Activated T-helper 17 cell treated with anti-CD3 and anti-CD28 coated beads, Interleukin-2, amount 50 U/mL, for 72 hours (primary cell): ENCODE measurements around the gene INPP5A. TPM values are rescaled to one million over a fixed set of nuclear protein-coding genes. Genes with fewer than 3 reads are reported as not detected.
"Not testable (repeated sequence)": the region's sequence is repeated elsewhere in the genome, so short reads cannot be mapped to it uniquely, and the experiment has no call there.

ENCODE experiments used
- ATAC-seq: fragments of 150-1000 bp; cut with Tn5 transposase; replicated peaks from 2 replicates; pipeline ENCODE4 v1.10.0; 2021; ENCODE audit warnings: mild to moderate bottlenecking, moderate library complexity
- H3K27ac Mint-ChIP-seq: one replicate; pipeline ENCODE4 v1.8.0; 2022; ENCODE audit warnings: mixed read lengths
- H3K27me3 Mint-ChIP-seq: one replicate; pipeline ENCODE4 v1.8.0; 2022; ENCODE audit warnings: mixed read lengths
- H3K36me3 Mint-ChIP-seq: one replicate; pipeline ENCODE4 v1.8.0; 2022; ENCODE audit warnings: low read depth, mild to moderate bottlenecking, mixed read lengths
- H3K4me1 Mint-ChIP-seq: one replicate; pipeline ENCODE4 v1.8.0; 2022; ENCODE audit warnings: mixed read lengths
- H3K4me3 Mint-ChIP-seq: one replicate; pipeline ENCODE4 v1.8.0; 2022; ENCODE audit warnings: mild to moderate bottlenecking, mixed read lengths
- H3K9me3 Mint-ChIP-seq: one replicate; pipeline ENCODE4 v1.8.0; 2022; ENCODE audit warnings: mixed read lengths
- total RNA-seq, 2 donors: library from RNA; stranded (reverse); gene quantifications; one replicate each; pipeline ENCODE4 v1.2.3, GENCODE V29; 2022

The INPP5A gene
- total RNA-seq, 2 donors from 2014 or later = 4.3 to 5.6 TPM

DNA sequence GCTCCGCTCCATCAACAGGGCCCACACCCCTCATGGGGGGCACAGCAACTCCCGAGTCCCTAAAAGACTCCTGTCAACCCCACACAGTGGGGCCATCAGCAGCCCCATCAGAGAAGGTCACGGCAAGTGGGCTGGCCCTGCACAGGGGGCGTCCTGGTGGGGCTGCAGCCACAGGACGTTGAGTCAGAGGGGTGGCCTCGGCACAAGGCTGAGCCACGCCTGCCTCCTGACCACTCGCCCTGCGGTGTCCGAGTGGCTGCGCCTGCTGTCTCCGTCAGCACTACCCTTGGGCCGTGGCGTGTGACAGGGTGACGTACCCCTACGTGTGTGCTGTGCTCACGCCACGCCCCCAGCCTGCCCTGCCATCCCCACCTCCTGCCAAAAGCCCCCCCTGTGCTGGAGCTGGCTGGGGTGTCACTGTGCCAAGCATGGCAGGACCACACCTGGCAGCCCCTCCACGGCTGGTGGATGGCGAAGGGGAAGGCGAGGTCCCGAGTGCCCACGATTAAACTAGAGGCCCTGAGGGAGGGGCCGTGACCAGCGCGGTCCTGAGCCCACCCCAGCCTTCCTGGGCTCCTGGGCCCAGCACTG lies 274.4 kb downstream of the INPP5A start:
- H3K9me3 Mint-ChIP-seq = no peaks in the 10 kb centered on the region
- H3K36me3 Mint-ChIP-seq = no peaks in the 10 kb centered on the region
- no peaks in the 10 kb centered on the region for H3K4me1 Mint-ChIP-seq
- no peak for ATAC-seq
- no peak overlapping the region for H3K27ac Mint-ChIP-seq
- peaks cover 15% of the 10 kb centered on the region for H3K27me3 Mint-ChIP-seq
- no peak overlapping the region for H3K4me3 Mint-ChIP-seq

DNA sequence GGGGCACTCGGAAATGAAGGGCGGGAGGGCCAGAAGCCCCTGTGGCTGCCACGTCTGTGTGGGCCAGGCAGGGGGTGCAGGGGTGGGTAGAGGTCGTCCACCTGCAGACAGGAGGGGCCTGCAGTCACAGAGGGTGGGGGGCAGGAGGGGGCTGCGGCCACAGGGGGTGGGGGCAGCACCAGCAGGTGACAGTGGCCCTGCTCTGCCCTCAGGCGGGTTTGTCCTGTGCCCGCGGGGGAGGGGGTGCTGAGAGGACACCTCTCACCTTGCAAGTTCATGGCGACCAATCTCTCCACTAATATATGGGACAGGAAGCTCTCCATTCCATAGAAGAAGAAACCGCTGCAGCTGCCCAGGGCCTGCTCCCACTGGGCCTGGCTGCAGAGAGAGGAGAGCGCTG lies 274.9 kb downstream of the INPP5A start:
- no peaks in the 10 kb centered on the region for H3K9me3 Mint-ChIP-seq
- no peak overlapping the region for H3K27ac Mint-ChIP-seq
- no peak overlapping the region for H3K4me3 Mint-ChIP-seq
- no peaks in the 10 kb centered on the region for H3K4me1 Mint-ChIP-seq
- peaks cover 20% of the 10 kb centered on the region for H3K27me3 Mint-ChIP-seq
- ATAC-seq = no peak
- H3K36me3 Mint-ChIP-seq = no peaks in the 10 kb centered on the region

DNA sequence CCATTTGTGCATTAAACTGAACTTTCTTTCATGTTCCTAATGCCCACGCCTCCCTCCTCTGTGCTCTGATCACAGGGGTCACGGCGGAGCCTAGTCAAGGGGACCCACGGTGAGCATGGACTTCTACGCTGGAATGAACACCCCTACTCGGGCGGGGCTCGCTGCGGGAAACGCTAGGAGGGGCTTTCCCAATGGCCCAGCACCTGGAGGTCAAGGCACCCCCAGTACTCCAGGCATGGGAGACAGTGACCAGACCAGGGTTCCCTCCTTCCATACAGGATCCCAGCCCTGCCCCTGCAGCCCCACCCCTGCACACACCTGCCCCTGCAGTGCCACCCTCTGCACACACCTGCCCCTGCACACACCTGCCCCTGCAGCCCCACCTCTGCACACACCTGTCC lies 275.4 kb downstream of the INPP5A start:
- Mint-ChIP-seq H3K4me1 (no peaks in the 10 kb centered on the region), H3K27ac (no peak overlapping the region), H3K27me3 (peaks cover 20% of the 10 kb centered on the region), H3K36me3 (no peaks in the 10 kb centered on the region), H3K9me3 (no peaks in the 10 kb centered on the region), H3K4me3 (no peak overlapping the region)
- ATAC-seq = no peak

DNA sequence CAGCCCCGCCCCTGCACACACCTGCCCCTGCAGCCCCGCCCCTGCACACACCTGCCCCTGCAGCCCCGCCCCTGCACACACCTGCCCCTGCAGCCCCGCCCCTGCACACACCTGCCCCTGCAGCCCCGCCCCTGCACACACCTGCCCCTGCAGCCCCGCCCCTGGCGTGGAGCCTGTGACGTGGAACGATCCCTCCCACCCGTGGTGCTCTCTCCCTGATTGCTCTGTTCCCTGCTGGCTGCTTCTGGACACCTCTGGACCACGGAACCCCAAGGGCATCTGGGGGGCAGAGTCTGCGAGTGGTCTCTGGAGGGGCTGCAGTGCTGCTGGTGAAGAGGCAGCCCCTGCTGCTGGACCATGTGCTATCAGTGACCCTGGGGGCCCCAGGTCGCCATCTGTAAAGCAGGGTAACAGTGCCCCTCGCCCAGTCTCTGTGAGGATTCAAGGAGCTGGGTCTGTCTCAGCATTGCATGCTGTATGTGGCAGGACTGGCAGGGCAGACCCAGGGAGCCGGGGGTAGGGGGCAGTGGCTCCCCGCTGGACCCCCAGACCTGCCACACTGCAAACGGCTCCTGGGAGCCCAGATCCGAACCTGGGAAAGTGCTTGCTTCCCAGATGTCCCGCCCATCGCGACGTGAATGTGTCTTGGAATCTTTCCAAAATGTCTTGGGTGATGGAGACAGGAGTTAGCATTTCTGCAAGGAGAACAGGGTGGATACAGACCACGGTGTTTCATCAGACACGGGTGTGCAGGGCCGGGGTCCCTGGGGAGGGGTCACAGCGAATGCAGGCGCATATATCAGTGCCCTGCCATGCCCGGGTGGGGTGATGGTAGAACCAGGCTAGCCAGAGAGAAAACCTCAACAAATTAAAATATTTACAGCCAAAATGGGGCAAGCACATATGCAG lies 276.2 kb downstream of the INPP5A start:
- peaks cover 23% of the 10 kb centered on the region for H3K27me3 Mint-ChIP-seq
- H3K9me3 Mint-ChIP-seq = no peaks in the 10 kb centered on the region
- no peak for ATAC-seq
- H3K27ac Mint-ChIP-seq = no peak overlapping the region
- no peak overlapping the region for H3K4me3 Mint-ChIP-seq
- no peaks in the 10 kb centered on the region for H3K4me1 Mint-ChIP-seq
- no peaks in the 10 kb centered on the region for H3K36me3 Mint-ChIP-seq

DNA sequence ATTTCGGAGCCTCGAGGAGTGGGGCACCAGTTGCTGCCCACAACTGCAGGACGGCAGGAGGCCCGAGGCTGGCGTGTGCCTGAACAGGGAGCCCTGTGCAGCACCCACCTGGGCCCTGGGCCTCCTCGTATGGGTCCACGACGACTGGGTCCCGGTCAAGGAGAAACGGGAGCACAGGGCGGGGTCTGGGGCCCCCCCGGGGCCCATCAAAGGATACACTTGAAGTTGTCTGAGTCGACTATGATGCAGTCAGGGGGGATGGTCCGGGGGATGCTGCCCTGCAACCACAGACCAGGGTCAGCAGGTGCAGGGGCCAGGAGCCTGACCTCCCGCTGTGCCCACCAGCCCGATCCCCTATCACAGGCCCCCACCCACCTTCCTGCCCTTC lies 276.9 kb downstream of the INPP5A start:
- H3K27ac Mint-ChIP-seq = no peak overlapping the region
- no peak for ATAC-seq
- H3K9me3 Mint-ChIP-seq = no peaks in the 10 kb centered on the region
- H3K4me1 Mint-ChIP-seq = no peaks in the 10 kb centered on the region
- no peak overlapping the region for H3K4me3 Mint-ChIP-seq
- H3K27me3 Mint-ChIP-seq = peaks cover 23% of the 10 kb centered on the region
- H3K36me3 Mint-ChIP-seq = no peaks in the 10 kb centered on the region

DNA sequence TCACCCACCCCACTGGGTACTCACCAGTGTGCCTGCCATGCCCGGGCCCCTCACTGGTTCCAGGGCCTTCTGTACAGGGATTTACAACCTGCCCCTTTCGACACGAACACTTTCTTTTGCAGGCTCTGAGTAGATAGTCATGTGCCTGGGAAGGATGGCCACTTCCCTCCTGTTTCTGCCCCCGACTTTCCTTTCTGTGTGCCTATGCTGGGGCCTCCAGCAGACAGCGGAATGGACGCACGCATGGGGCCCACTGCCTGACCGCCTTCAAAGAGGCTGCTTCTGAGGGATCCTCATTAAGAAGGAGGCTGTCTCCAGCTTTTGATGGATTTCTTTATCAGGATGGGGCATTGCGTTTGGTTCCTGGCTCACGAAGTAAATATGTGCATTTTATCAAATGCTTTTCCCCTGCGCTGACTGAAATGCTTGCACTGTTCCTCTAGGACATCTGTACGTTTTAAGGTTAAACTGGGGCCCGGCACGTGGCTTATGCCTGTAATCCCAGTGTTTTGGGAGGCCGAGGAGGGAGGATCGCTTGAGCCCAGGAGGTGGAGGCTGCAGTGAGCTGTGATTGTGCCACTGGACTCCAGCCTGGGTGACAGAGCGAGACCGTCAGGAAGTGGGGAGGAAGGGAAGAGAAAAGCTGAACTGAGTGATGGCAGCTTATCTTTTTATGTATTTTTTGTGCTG lies 277.7 kb downstream of the INPP5A start:
- Mint-ChIP-seq H3K9me3 (no peaks in the 10 kb centered on the region), H3K4me1 (no peaks in the 10 kb centered on the region), H3K36me3 (no peaks in the 10 kb centered on the region), H3K4me3 (no peak overlapping the region), H3K27ac (no peak overlapping the region), H3K27me3 (peaks cover 23% of the 10 kb centered on the region)
- ATAC-seq = no peak

DNA sequence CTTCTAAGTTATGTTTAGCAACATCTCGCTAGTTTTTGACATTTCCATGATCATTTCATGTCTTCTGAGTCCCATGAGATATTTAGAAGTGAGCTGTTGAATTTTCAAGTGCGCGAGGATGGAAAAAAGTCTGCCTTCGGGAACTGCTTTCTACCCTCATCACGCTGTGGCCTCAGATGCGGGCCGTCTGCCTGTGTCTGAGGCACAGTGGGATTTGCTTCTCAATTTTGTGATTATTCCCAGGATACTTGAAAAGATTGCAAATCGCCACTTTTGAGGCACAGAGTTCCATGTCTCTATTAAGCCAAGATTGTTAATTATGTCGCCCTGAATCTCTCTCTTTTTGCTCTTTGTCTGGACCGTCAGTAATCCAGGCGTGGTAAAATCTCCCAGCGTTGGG lies 279.1 kb downstream of the INPP5A start:
- H3K27me3 Mint-ChIP-seq = peaks cover 23% of the 10 kb centered on the region
- ATAC-seq = no peak
- H3K9me3 Mint-ChIP-seq = no peaks in the 10 kb centered on the region
- no peak overlapping the region for H3K27ac Mint-ChIP-seq
- no peaks in the 10 kb centered on the region for H3K36me3 Mint-ChIP-seq
- no peaks in the 10 kb centered on the region for H3K4me1 Mint-ChIP-seq
- H3K4me3 Mint-ChIP-seq = no peak overlapping the region

DNA sequence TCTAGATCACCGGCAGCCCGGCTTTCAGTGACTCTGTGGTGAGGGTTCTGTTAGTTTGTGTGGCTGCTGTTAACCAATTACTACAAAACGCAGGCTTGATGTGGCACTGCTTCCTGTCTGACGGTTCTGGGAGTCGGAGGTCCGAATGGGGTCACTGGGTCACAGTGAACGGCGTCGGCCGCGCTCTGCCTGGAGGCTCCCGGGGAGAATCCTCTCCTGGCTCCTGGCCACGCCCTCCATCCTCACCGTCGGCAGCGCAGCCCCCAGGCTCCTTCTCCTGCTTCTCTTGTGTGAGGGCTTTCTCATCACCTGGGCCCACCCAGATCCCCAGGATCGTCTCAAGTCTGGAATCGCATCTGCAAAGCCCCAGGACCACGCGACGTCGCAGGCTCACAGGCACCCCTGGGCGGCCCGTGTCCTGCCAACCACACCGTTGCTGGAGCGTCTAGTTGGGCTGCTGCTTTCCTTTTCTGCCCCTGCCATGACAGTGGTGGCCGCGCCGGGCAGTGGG lies 280.2 kb downstream of the INPP5A start:
- no peak for ATAC-seq
- no peaks in the 10 kb centered on the region for H3K4me1 Mint-ChIP-seq
- no peak overlapping the region for H3K4me3 Mint-ChIP-seq
- H3K27me3 Mint-ChIP-seq = peaks cover 23% of the 10 kb centered on the region
- no peaks in the 10 kb centered on the region for H3K36me3 Mint-ChIP-seq
- no peak overlapping the region for H3K27ac Mint-ChIP-seq
- H3K9me3 Mint-ChIP-seq = no peaks in the 10 kb centered on the region

DNA sequence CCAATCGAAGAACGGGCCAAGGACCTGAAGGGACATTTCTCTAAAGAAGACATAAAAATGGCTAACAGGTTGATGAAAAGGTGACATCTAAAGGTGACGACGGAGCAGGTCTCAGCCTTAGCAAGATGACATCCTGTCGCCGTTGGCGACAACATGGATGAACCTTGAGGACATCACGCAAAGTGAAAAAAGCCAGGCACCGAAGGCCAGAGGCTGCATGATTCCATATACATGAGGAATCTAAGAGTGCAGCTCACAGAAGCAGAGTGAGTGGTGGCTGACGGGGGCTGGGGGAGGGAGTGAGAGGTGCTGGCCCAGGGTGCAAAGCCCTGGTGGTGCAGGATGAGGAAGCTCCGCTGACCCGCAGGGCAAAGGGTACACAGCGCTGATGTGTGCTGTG lies 282.5 kb downstream of the INPP5A start:
- no peak overlapping the region for H3K4me3 Mint-ChIP-seq
- H3K4me1 Mint-ChIP-seq = no peaks in the 10 kb centered on the region
- H3K27me3 Mint-ChIP-seq = peaks cover 23% of the 10 kb centered on the region
- ATAC-seq = no peak
- no peak overlapping the region for H3K27ac Mint-ChIP-seq
- no peaks in the 10 kb centered on the region for H3K36me3 Mint-ChIP-seq
- H3K9me3 Mint-ChIP-seq = no peaks in the 10 kb centered on the region

DNA sequence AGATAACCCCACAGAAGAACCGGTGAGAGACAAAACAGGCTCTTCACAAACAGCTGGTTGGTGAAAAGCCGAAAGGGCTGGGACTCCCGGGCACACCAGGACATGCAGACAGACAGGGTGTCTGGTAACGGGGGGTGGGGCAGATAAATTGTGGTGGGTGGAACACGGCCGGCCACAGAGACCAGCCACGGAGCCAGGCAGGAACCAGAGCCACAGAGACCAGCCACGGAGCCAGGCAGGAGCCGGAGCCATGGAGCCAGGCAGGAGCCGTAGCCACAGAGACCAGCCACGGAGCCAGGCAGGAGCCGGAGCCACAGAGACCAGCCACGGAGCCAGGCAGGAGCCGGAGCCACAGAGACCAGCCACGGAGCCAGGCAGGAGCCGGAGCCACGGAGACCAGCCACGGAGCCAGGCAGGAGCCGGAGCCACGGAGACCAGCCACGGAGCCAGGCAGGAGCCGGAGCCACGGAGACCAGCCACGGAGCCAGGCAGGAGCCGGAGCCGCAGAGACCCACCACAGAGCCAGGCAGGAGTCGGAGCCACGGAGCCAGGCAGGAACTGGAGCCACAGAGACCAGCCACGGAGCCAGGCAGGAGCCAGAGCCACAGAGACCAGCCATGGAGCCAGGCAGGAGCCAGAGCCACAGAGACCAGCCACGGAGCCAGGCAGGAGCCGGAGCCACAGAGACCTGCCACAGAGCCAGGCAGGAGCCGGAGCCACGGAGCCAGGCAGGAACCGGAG lies 288.4 kb downstream of the INPP5A start:
- H3K27ac Mint-ChIP-seq, H3K36me3 Mint-ChIP-seq, ATAC-seq, H3K27me3 Mint-ChIP-seq, H3K9me3 Mint-ChIP-seq, H3K4me3 Mint-ChIP-seq, H3K4me1 Mint-ChIP-seq: not testable (repeated sequence)

DNA sequence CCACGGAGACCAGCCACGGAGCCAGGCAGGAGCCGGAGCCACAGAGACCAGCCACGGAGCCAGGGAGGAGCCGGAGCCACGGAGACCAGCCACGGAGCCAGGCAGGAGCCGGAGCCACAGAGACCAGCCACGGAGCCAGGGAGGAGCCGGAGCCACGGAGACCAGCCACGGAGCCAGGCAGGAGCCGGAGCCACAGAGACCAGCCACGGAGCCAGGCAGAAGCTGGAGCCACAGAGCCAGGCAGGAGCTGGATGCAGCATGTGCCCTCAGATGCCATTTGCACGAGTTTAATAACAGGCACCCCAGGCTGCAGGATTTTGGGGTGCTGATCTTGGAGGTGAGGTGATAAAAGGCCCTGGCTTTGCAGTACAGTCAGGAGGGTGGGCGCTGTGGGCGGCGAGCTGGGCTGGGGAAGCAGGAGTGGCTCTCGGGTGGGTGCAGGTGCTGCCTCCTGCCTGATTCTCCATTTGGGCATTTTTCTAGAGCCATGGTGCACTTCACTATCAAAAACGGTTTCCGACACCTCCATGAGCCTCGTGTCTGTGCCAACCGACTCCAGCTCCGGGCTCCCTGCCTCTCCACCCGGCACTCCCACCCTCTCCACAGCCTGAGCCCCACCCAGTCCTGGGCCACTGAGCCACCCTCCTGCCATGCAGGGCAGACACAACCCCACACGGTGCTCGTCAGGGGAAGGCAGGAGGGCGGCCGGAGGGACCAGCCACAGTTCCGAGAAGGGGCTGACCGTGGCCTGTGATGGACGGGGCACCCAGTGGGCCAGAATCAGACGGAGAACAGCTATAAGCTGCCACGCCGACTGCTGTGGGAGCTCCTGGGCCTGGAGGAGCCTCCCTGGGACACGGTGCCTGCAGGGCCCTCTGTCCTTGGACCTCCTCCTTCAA lies 289.2 kb downstream of the INPP5A start:
- H3K9me3 Mint-ChIP-seq = no peaks in the 10 kb centered on the region
- no peak for ATAC-seq
- H3K4me3 Mint-ChIP-seq = no peak overlapping the region

DNA sequence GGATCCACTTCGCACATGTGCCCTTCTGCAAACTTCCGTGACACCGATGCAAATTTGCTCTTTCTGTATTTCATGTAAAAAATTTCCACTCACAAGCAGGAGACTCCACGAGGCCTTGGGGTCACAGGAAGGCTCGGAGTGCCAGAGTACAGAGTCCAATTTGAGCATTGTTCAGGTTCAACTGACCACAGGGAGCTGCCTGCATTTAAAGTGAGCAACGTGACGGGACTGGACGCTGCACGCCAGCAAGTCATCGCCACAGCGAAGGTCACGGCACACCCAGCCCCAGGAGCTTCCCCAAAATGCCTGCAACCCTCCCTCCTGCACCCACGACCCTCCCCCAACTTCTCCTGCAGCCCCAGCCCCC lies 289.8 kb downstream of the INPP5A start:
- Mint-ChIP-seq H3K9me3 (no peaks in the 10 kb centered on the region), H3K27me3 (peaks cover 5% of the 10 kb centered on the region), H3K4me1 (no peaks in the 10 kb centered on the region), H3K27ac (no peak overlapping the region), H3K4me3 (no peak overlapping the region), H3K36me3 (no peaks in the 10 kb centered on the region)
- no peak for ATAC-seq

More for the DNA sequence above, 289.2 kb downstream of the INPP5A start:
- no peaks in the 10 kb centered on the region for H3K4me1 Mint-ChIP-seq
- peaks cover 4% of the 10 kb centered on the region for H3K27me3 Mint-ChIP-seq
- no peaks in the 10 kb centered on the region for H3K36me3 Mint-ChIP-seq
- no peak overlapping the region for H3K27ac Mint-ChIP-seq

DNA sequence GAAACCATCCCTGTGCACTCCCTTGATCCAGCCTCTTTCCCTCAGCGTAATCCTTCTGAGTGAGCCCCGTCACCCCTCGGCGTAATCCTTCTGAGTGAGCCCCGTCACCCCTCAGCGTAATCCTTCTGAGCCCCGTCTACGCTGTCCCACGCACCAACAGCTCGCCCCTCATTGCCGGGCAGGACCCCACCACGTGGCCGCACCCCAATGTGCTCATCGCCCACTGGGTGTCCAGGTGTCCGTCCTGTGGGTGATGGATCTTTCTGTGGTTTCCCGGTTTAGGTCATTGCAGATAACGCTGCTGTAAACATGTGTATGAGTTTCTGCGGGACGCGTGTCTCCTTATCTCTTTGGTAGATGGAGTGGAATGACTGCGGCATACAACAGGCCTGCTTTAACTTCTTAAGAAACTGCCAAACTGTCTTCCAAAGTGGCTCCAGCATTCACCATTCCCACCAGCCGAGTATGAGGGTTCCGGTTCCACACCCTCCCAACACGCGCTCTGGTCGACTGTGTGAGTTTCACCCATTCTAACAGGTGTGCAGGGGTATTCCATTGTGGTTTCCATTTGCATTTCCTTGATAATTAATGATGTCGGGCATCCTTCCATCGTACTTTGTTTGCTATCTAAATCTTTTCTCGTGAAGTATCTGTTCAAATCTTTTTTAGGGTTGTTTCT lies 290.4 kb downstream of the INPP5A start:
- Mint-ChIP-seq H3K27ac (no peak overlapping the region), H3K27me3 (peaks cover 5% of the 10 kb centered on the region), H3K9me3 (no peaks in the 10 kb centered on the region), H3K4me1 (no peaks in the 10 kb centered on the region), H3K4me3 (no peak overlapping the region), H3K36me3 (no peaks in the 10 kb centered on the region)
- ATAC-seq = no peak
